Astrocyte (in vitro differentiated cells and primary cell): ENCODE results near the gene POU2F2. TPM values are rescaled to one million over a fixed set of nuclear protein-coding genes. Genes with fewer than 3 reads are reported as not detected.
A peak's percentile ranks its signal among the peaks of the same experiment; 100 is the strongest.

Source experiments
- DNase-seq: peaks from one replicate; pipeline ENCODE4 v3.0.0-alpha.2; 2010; ENCODE audit warnings: low read depth
- FAIRE-seq: peaks from 2 replicates; lab custom pipeline; 2011; peaks lifted over from hg19 to GRCh38; lab: Jason Lieb, UNC
- H2AFZ ChIP-seq: 2 replicates; pipeline ENCODE4 v1.6.0; 2012; ENCODE audit warnings: low read depth, low read length, inconsistent platforms
- H3K27ac ChIP-seq: 2 replicates; pipeline ENCODE4 v1.5.1; 2011; ENCODE audit warnings: low read depth, low read length, inconsistent platforms
- H3K27me3 ChIP-seq: 2 replicates; pipeline ENCODE4 v1.6.0; 2011; ENCODE audit warnings: low read length, inconsistent platforms; ENCODE audit not compliant: insufficient read depth
- H3K36me3 ChIP-seq: 2 replicates; pipeline ENCODE4 v1.5.1; 2011; ENCODE audit warnings: low read length, inconsistent platforms; ENCODE audit not compliant: insufficient read depth
- H3K4me1 ChIP-seq: 2 replicates; pipeline ENCODE4 v1.5.1; 2011; ENCODE audit warnings: low read length, inconsistent platforms; ENCODE audit not compliant: insufficient read depth
- H3K4me2 ChIP-seq: 2 replicates; pipeline ENCODE4 v1.6.0; 2012; ENCODE audit warnings: low read length, inconsistent platforms
- H3K4me3 ChIP-seq: 2 replicates; pipeline ENCODE4 v1.5.1; 2011; ENCODE audit warnings: low read depth, mild to moderate bottlenecking, low read length, inconsistent platforms; ENCODE audit not compliant: insufficient read depth
- H3K79me2 ChIP-seq: 2 replicates; pipeline ENCODE4 v1.6.0; 2012; ENCODE audit warnings: mild to moderate bottlenecking, low read length, inconsistent platforms; ENCODE audit not compliant: insufficient read depth
- H3K9ac ChIP-seq: 2 replicates; pipeline ENCODE4 v1.6.0; 2012; ENCODE audit warnings: mild to moderate bottlenecking, low read length, inconsistent platforms
- H3K9me3 ChIP-seq: 2 replicates; pipeline ENCODE4 v1.5.1; 2012; ENCODE audit warnings: low read depth, mild to moderate bottlenecking, low read length, inconsistent platforms; ENCODE audit not compliant: insufficient read depth
- H4K20me1 ChIP-seq: 2 replicates; pipeline ENCODE4 v1.6.0; 2012; ENCODE audit warnings: low read length, inconsistent platforms; ENCODE audit not compliant: insufficient read depth
- H3K27ac Mint-ChIP-seq: one replicate; pipeline ENCODE4 v1.8.0; 2021; ENCODE audit warnings: mild to moderate bottlenecking, mixed read lengths; ENCODE audit not compliant: unreplicated experiment
- H3K27me3 Mint-ChIP-seq: one replicate; pipeline ENCODE4 v1.8.0; 2021; ENCODE audit warnings: low read depth, mixed read lengths; ENCODE audit not compliant: unreplicated experiment
- H3K36me3 Mint-ChIP-seq: one replicate; pipeline ENCODE4 v1.8.0; 2021; ENCODE audit warnings: low read depth, mixed read lengths; ENCODE audit not compliant: unreplicated experiment
- H3K4me1 Mint-ChIP-seq: one replicate; pipeline ENCODE4 v1.8.0; 2021; ENCODE audit warnings: low read depth, mixed read lengths; ENCODE audit not compliant: unreplicated experiment
- H3K4me3 Mint-ChIP-seq: one replicate; pipeline ENCODE4 v1.8.0; 2021; ENCODE audit warnings: mild to moderate bottlenecking, moderate library complexity, mixed read lengths; ENCODE audit not compliant: unreplicated experiment
- H3K9me3 Mint-ChIP-seq: one replicate; pipeline ENCODE4 v1.8.0; 2021; ENCODE audit warnings: mild to moderate bottlenecking, mixed read lengths; ENCODE audit not compliant: unreplicated experiment
- CTCF ChIP-seq: IDR thresholded peaks from 2 replicates; pipeline ENCODE4 v1.5.1; 2011; ENCODE audit warnings: low read depth, mild to moderate bottlenecking, inconsistent platforms, low read length, moderate library complexity; ENCODE audit not compliant: insufficient read depth
- EZH2 ChIP-seq: IDR thresholded peaks from 2 replicates; pipeline ENCODE4 v1.6.1; 2012; ENCODE audit warnings: mild to moderate bottlenecking, low read length, inconsistent platforms; ENCODE audit not compliant: insufficient read depth
- total RNA-seq: library from RNA; stranded (reverse); gene quantifications from 2 replicates; pipeline ENCODE4 v1.2.1, GENCODE V29; 2021

POU2F2 gene
- total RNA-seq, 1 donor from 2014 or later = 8.3 TPM

DNA sequence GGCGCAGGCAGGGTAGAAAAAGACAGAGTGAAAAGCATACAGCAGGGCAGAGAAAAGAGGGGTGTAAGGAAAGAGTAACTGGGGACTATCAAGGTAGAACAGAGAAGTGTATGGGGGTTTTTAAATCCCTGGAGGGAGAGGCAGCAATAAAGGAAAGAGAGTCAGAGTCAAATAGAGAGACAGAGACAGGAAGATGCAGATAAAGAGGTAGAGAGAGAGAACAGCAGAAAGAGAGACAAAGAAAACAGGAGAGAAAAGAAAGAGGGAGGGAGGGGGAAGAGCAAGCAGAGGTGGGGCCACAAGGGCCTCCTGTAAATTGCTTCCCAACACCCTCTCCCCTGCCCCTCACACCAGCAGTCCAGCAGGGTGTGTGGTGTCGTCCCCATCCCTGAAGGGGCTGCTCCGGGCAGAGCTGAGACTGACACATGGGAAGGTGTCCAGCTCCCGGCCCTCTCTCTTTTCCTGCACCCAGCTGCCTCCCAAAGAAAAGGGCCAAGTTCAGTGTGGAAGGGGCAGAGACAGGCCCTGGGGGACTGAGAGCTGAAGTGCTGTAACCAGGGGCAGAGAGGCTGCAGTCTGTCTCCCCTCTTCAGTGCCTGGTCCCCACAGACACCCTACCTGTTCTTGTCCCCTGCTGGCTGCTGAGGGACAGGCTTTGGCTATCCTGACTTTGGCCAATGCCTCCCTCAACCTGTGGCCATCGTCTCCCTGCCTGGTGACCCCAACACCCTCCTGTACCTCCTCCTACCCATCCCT lies 17.4 kb upstream of the POU2F2 start:
- TF ChIP-seq CTCF (no peak), EZH2 (peak; percentile 56)
- H3K9ac ChIP-seq = no peak overlapping the region
- DNase-seq (no peak), FAIRE-seq (no peak)
- no peak overlapping the region for H3K4me2 ChIP-seq
- H3K9me3 ChIP-seq = no peaks in the 10 kb centered on the region
- no peak overlapping the region for H3K4me3 ChIP-seq
- H2AFZ ChIP-seq = no peak overlapping the region
- Mint-ChIP-seq H3K27ac (no peak overlapping the region), H3K4me3 (no peak overlapping the region), H3K27me3 (peaks cover 76% of the 10 kb centered on the region), H3K4me1 (no peaks in the 10 kb centered on the region), H3K36me3 (peaks cover 5% of the 10 kb centered on the region), H3K9me3 (no peaks in the 10 kb centered on the region)
- peaks cover 42% of the 10 kb centered on the region for H3K27me3 ChIP-seq
- H3K27ac ChIP-seq = no peak overlapping the region
- no peaks in the 10 kb centered on the region for H3K4me1 ChIP-seq
- no peaks in the 10 kb centered on the region for H3K36me3 ChIP-seq
- no peaks in the 10 kb centered on the region for H3K79me2 ChIP-seq
- peaks cover 5% of the 10 kb centered on the region for H4K20me1 ChIP-seq

GRCh38 chr19:42148266-42148665 lies 16.0 kb upstream of the POU2F2 start:
- H3K36me3 Mint-ChIP-seq = peaks cover 2% of the 10 kb centered on the region
- H3K27me3 Mint-ChIP-seq = peaks cover 78% of the 10 kb centered on the region
- no peaks in the 10 kb centered on the region for H3K36me3 ChIP-seq
- no peak overlapping the region for H3K4me3 ChIP-seq
- no peak overlapping the region for H3K9ac ChIP-seq
- no peaks in the 10 kb centered on the region for H3K4me1 ChIP-seq
- no peak overlapping the region for H3K27ac Mint-ChIP-seq
- no peaks in the 10 kb centered on the region for H4K20me1 ChIP-seq
- no peak overlapping the region for H3K4me2 ChIP-seq
- no peak overlapping the region for H3K4me3 Mint-ChIP-seq
- H3K4me1 Mint-ChIP-seq = no peaks in the 10 kb centered on the region
- no peak overlapping the region for H3K27ac ChIP-seq
- no peak overlapping the region for H2AFZ ChIP-seq
- H3K9me3 Mint-ChIP-seq = no peaks in the 10 kb centered on the region
- FAIRE-seq = no peak
- no peaks in the 10 kb centered on the region for H3K9me3 ChIP-seq
- H3K79me2 ChIP-seq = no peaks in the 10 kb centered on the region
- peaks cover 31% of the 10 kb centered on the region for H3K27me3 ChIP-seq
- TF ChIP-seq EZH2 = no peak
- no peak for TF ChIP-seq CTCF
- no peak for DNase-seq
